ENCODE results near the gene RNASE8. TPM values are rescaled to one million over a fixed set of nuclear protein-coding genes. Genes with fewer than 3 reads are reported as not detected.
A peak's percentile ranks its signal among the peaks of the same experiment; 100 is the strongest.

Gene RNASE8
- total and polyA plus RNA-seq, 2 of the 8 experiments (the other 6 are each of a cell fraction or from before 2014, with no cell fraction given): not detected

- Histone ChIP-seq H3K23ac (ENCODE audit: insufficient read length) (no peak overlapping the region), H3K56ac (replicated peaks; ENCODE audit: insufficient read length, low read depth, low read length) (no peak overlapping the region), H3K4me3 (ENCODE audit: extremely low read depth in 1 of 4, insufficient read depth in 2 of 4, low read depth in 3 of 4, low read length in 4 of 4) (peak overlapping the region in 1 of 4 experiments; percentile 78; a peak in 2 of 8 replicates), H3K23me2 (ENCODE audit: low read depth, low read length) (peaks cover 13% of the 10 kb centered on the region), H3K4ac (replicated peaks; ENCODE audit: insufficient read length, low read depth, low read length) (no peak overlapping the region), H3K14ac (ENCODE audit: insufficient read length) (no peak overlapping the region), H4K20me1 (replicated peaks in 1 of 2; ENCODE audit: control insufficient read depth in 1 of 2, insufficient read depth in 2 of 2, low read length in 2 of 2) (no peaks in the 10 kb centered on the region), H3K36me3 (ENCODE audit: control insufficient read depth in 2 of 4, insufficient read depth in 4 of 4, low read length in 3 of 4) (no peaks in the 10 kb centered on the region), H2BK15ac (ENCODE audit: low read length) (peak overlapping the region; percentile 10; the same call in 1 of the 2 replicates), H3K27ac (ENCODE audit: low read depth, low read length) (no peak overlapping the region), H2BK20ac (ENCODE audit: low read length) (no peak overlapping the region), H4K5ac (ENCODE audit: insufficient read length, low read depth, low read length) (no peak overlapping the region), H3K4me1 (replicated peaks in 1 of 4; ENCODE audit: control insufficient read depth in 3 of 4, insufficient read depth in 4 of 4, low read length in 3 of 4) (peaks cover 2 to 23% (median 5%) of the 10 kb centered on the region in 4 experiments; a peak in 6 of 7 replicates), H3K18ac (ENCODE audit: extremely low read depth, low read length) (no peak overlapping the region; the same call in 1 of the 2 replicates), H3K9me3 (ENCODE audit: insufficient read depth in 2 of 2, low read depth in 1 of 2, low read length in 1 of 2) (no peaks in the 10 kb centered on the region), H3K4me2 (ENCODE audit: insufficient read depth in 1 of 2, low read depth in 2 of 2, low read length in 2 of 2) (peak overlapping the region; percentile 83 to 90), H2BK12ac (ENCODE audit: low read depth, low read length) (peak overlapping the region; percentile 20; the same call in 1 of the 2 replicates), H2AFZ (ENCODE audit: low read length) (no peak overlapping the region), H2BK5ac (ENCODE audit: low read depth, low read length) (0 out of 2 replicates have a peak overlapping the region, but pooled peaks have one; percentile 35), H3K79me2 (ENCODE audit: control insufficient read depth in 1 of 2, insufficient read depth in 2 of 2, low read length in 2 of 2) (peaks cover 0 to 39% of the 10 kb centered on the region in 2 experiments), H2BK120ac (replicated peaks; ENCODE audit: low read depth, low read length) (peak overlapping the region; percentile 34), H3K27me3 (replicated peaks in 1 of 4; ENCODE audit: control insufficient read depth in 3 of 4, extremely low read depth in 1 of 4, insufficient read depth in 3 of 4, low read length in 3 of 4) (no peaks in the 10 kb centered on the region), H4K8ac (ENCODE audit: extremely low read depth, insufficient read depth, low read length) (no peak overlapping the region; the same call in 1 of the 2 replicates), H3K9ac (replicated peaks in 1 of 4; ENCODE audit: extremely low read depth in 1 of 4, low read depth in 3 of 4, low read length in 3 of 4) (no peak overlapping the region), H4K91ac (replicated peaks; ENCODE audit: insufficient read length, low read length) (peak overlapping the region; percentile 67), H2AK5ac (ENCODE audit: low read depth, low read length) (no peak overlapping the region), H3K79me1 (ENCODE audit: low read depth, low read length) (no peaks in the 10 kb centered on the region)
- 83% methylated on average over 8 of the region's 8 CpGs; no CpG with 5 or more reads in 1 of the 2 experiments for WGBS, 2 experiments (ENCODE audit: extremely low coverage in 1 of 2, insufficient coverage in 1 of 2, insufficient read length in 1 of 2, insufficient replicate concordance in 2 of 2, low coverage in 1 of 2, low lambda C conversion rate in 2 of 2, missing lambda C conversion rate in 1 of 2)
- ChIA-PET POLR2A (ENCODE audit: partially characterized antibody) (interaction anchor here (1.1 to 7.2 kb wide), 5 partner anchors 8 to 77 kb away, joined by 3 to 121 read pairs (median 64); partner anchors contain the start of genes ARHGEF40 and NDRG2), CTCF (ENCODE audit: partially characterized antibody) (interaction anchor here (1.2 to 11.0 kb wide), 11 partner anchors 8 to 100 kb away, joined by 3 to 239 read pairs (median 27); partner anchors contain the start of gene ARHGEF40)
- DNase-seq (ENCODE audit: low read depth in 1 of 2, low spot score in 2 of 2) (no peak), FAIRE-seq (no peak)
- TF ChIP-seq CHD2 (IDR thresholded peaks at IDR 0.05; ENCODE audit: low read length) (no peak), RFX5 (IDR thresholded peaks at IDR 0.05; ENCODE audit: borderline replicate concordance, low read depth, low read length) (no peak), PHF8 (conservative IDR thresholded peaks at IDR 0.05; ENCODE audit: low read depth, low read length) (no peak), CTBP2 (IDR thresholded peaks at IDR 0.05; ENCODE audit: borderline replicate concordance, insufficient read depth, insufficient read length, low read length) (no peak), RNF2 (IDR thresholded peaks at IDR 0.05; ENCODE audit: borderline replicate concordance, low read depth, low read length, missing control alignments, poor library complexity, severe bottlenecking) (no peak), SP4 (IDR thresholded peaks at IDR 0.05; ENCODE audit: low read length) (no peak), SP1 (IDR thresholded peaks at IDR 0.05; ENCODE audit: low read depth, low read length) (no peak), NANOG (IDR thresholded peaks at IDR 0.05; ENCODE audit: insufficient read depth, low read depth, low read length, poor library complexity, severe bottlenecking) (no peak), SRF (IDR thresholded peaks at IDR 0.05; ENCODE audit: low read depth, low read length) (no peak), E2F6 (IDR thresholded peaks at IDR 0.05) (no peak)
- TF ChIP-seq, protein P1, sequence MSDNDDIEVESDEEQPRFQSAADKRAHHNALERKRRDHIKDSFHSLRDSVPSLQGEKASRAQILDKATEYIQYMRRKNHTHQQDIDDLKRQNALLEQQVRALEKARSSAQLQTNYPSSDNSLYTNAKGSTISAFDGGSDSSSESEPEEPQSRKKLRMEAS (IDR thresholded peaks at IDR 0.05): no peak
These were observed 44.3 kb downstream of the RNASE8 start for GRCh38 chr14:21101802-21102413.
